ENCODE results near the gene ZNF280A.

Gene ZNF280A

DNA sequence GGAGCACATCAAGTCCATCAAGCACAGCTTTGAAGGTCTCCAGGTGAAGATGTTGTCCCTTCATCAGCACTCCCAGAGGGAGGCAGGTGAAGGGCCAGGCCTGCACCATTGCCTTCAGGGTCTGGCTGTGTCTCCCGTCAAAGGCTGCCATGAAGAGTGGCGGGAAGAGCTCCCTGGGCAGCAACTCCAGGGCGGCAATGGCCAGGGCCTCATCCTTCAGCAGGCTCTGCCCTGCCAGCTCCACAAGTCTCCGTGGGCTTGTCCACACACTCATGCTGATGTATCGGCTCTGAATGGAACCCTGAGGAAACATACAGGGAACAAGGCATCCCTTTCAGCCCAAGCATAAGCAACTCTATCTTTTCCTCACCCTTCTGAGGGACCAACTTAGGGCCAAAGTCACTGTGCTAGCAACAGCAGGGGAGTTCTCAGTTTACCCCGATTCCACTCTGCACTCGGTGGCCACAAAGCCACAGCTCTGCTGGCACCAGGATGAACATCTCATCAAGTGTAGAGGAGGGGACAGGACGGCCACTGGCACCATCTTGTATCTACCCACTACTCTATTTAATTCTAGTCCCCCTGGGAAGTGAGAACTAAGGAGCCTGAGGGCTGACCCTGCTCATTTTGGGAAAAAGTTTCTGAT lies 30.8 kb upstream of the ZNF280A start:
- no peaks in the 10 kb centered on the region for H3K79me2 ChIP-seq (ENCODE audit: low read length)
- no peaks in the 10 kb centered on the region for H3K36me3 ChIP-seq (replicated peaks; ENCODE audit: insufficient read depth, low read length)
- H3F3A ChIP-seq (ENCODE audit: insufficient read depth, low read length) = no peaks in the 10 kb centered on the region
- no peak overlapping the region for H2AFZ ChIP-seq (ENCODE audit: low read length)
- TF ChIP-seq EZH2 (optimal IDR thresholded peaks at IDR 0.05; ENCODE audit: low read depth, low read length) = no peak
- TF ChIP-seq, protein P1, sequence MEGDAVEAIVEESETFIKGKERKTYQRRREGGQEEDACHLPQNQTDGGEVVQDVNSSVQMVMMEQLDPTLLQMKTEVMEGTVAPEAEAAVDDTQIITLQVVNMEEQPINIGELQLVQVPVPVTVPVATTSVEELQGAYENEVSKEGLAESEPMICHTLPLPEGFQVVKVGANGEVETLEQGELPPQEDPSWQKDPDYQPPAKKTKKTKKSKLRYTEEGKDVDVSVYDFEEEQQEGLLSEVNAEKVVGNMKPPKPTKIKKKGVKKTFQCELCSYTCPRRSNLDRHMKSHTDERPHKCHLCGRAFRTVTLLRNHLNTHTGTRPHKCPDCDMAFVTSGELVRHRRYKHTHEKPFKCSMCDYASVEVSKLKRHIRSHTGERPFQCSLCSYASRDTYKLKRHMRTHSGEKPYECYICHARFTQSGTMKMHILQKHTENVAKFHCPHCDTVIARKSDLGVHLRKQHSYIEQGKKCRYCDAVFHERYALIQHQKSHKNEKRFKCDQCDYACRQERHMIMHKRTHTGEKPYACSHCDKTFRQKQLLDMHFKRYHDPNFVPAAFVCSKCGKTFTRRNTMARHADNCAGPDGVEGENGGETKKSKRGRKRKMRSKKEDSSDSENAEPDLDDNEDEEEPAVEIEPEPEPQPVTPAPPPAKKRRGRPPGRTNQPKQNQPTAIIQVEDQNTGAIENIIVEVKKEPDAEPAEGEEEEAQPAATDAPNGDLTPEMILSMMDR (IDR thresholded peaks at IDR 0.05; ENCODE audit: low read length) = no peak
- no peak for TF ChIP-seq EZH2phosphoT487 (IDR thresholded peaks at IDR 0.05; ENCODE audit: low read length)
- H3K4me2 ChIP-seq (ENCODE audit: low read depth, low read length) = no peak overlapping the region
- no peaks in the 10 kb centered on the region for H3K4me1 ChIP-seq (ENCODE audit: low read length)
- no peaks in the 10 kb centered on the region for H3K27me3 ChIP-seq (replicated peaks; ENCODE audit: insufficient read depth, low read length)
- no peak overlapping the region for H3K27ac ChIP-seq (ENCODE audit: low read length)
- H3K9ac ChIP-seq (ENCODE audit: low read length) = no peak overlapping the region
- no peaks in the 10 kb centered on the region for H4K20me1 ChIP-seq (ENCODE audit: insufficient read depth, low read length)
- DNase-seq = no peak
- no peaks in the 10 kb centered on the region for H3K9me2 ChIP-seq (replicated peaks; ENCODE audit: insufficient read depth, low read length)
- no peak overlapping the region for H3K4me3 ChIP-seq (ENCODE audit: low read length)
- H3K9me3 ChIP-seq (replicated peaks; ENCODE audit: insufficient read depth, low read length) = no peaks in the 10 kb centered on the region

DNA sequence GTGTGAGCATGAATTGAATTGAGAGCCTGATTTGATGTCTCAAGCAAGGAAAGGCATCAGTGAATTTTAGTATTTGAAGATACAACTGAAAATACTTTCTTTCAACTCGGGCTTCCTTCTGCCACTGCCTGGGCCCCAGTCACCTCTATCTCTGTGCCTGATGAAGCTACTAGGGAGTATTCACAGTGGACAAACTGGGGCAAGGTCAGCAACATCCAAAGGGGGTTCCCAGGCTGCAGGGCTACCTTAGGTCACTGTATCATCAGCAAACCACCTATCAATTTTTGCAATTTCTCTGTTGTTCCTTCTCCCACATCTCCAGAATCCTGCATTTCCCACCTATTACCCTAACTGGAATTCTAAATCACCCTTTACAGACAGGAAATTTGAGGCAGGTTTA lies 28.8 kb upstream of the ZNF280A start:
- H3K4me3 ChIP-seq (ENCODE audit: low read length) = no peak overlapping the region
- H4K20me1 ChIP-seq (ENCODE audit: insufficient read depth, low read length) = no peaks in the 10 kb centered on the region
- TF ChIP-seq EZH2 (optimal IDR thresholded peaks at IDR 0.05; ENCODE audit: low read depth, low read length) = no peak
- TF ChIP-seq, protein P1 (IDR thresholded peaks at IDR 0.05; ENCODE audit: low read length) = no peak
- TF ChIP-seq EZH2phosphoT487 (IDR thresholded peaks at IDR 0.05; ENCODE audit: low read length) = no peak
- H3K36me3 ChIP-seq (replicated peaks; ENCODE audit: insufficient read depth, low read length) = no peaks in the 10 kb centered on the region
- H3F3A ChIP-seq (ENCODE audit: insufficient read depth, low read length) = no peaks in the 10 kb centered on the region
- no peak overlapping the region for H2AFZ ChIP-seq (ENCODE audit: low read length)
- H3K4me2 ChIP-seq (ENCODE audit: low read depth, low read length) = no peak overlapping the region
- H3K9ac ChIP-seq (ENCODE audit: low read length) = no peak overlapping the region
- no peaks in the 10 kb centered on the region for H3K79me2 ChIP-seq (ENCODE audit: low read length)
- no peak overlapping the region for H3K27ac ChIP-seq (ENCODE audit: low read length)
- no peak for DNase-seq
- no peaks in the 10 kb centered on the region for H3K9me3 ChIP-seq (replicated peaks; ENCODE audit: insufficient read depth, low read length)
- no peaks in the 10 kb centered on the region for H3K27me3 ChIP-seq (replicated peaks; ENCODE audit: insufficient read depth, low read length)
- H3K4me1 ChIP-seq (ENCODE audit: low read length) = no peaks in the 10 kb centered on the region
- H3K9me2 ChIP-seq (replicated peaks; ENCODE audit: insufficient read depth, low read length) = no peaks in the 10 kb centered on the region

DNA sequence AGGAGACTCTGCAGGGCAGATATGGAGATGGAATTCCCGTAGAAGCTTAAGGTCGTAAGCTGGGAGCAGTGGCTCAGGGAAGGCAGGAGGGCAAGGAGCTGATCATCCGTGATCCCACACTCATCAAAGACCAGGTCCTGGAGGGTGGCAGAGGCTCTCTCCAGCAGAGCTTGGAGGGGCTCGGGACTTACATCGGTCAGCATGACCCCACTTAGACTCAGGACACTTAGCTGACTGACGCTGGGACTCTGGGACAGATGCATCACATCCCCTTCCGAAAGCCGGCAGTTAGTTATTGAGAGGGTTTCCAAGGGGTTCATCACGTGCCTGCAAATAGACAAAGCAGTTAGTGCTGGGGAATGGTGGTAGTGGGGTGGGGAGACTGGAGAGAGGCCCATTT lies 28.2 kb upstream of the ZNF280A start:
- Histone ChIP-seq H3K9me2 (replicated peaks; ENCODE audit: insufficient read depth, low read length) (no peaks in the 10 kb centered on the region), H2AFZ (ENCODE audit: low read length) (no peak overlapping the region), H3K4me1 (ENCODE audit: low read length) (no peaks in the 10 kb centered on the region), H3K36me3 (replicated peaks; ENCODE audit: insufficient read depth, low read length) (no peaks in the 10 kb centered on the region), H3K27me3 (replicated peaks; ENCODE audit: insufficient read depth, low read length) (no peaks in the 10 kb centered on the region), H4K20me1 (ENCODE audit: insufficient read depth, low read length) (no peaks in the 10 kb centered on the region), H3K9ac (ENCODE audit: low read length) (no peak overlapping the region), H3K27ac (ENCODE audit: low read length) (no peak overlapping the region), H3K79me2 (ENCODE audit: low read length) (no peaks in the 10 kb centered on the region), H3K9me3 (replicated peaks; ENCODE audit: insufficient read depth, low read length) (no peaks in the 10 kb centered on the region), H3K4me2 (ENCODE audit: low read depth, low read length) (no peak overlapping the region), H3K4me3 (ENCODE audit: low read length) (no peak overlapping the region), H3F3A (ENCODE audit: insufficient read depth, low read length) (no peaks in the 10 kb centered on the region)
- DNase-seq = no peak
- TF ChIP-seq EZH2 (optimal IDR thresholded peaks at IDR 0.05; ENCODE audit: low read depth, low read length) (no peak), EZH2phosphoT487 (IDR thresholded peaks at IDR 0.05; ENCODE audit: low read length) (no peak)
- TF ChIP-seq, protein P1 (IDR thresholded peaks at IDR 0.05; ENCODE audit: low read length) = no peak
